CMK (cell line): ENCODE measurements around the gene RHNO1.
"Not testable (repeated sequence)": the region's sequence is repeated elsewhere in the genome, so short reads cannot be mapped to it uniquely, and the experiment has no call there.

Source experiments
- DNase-seq: peaks from one replicate; pipeline ENCODE4 v3.0.0-alpha.2; 2010; ENCODE audit warnings: low read depth

Gene RHNO1

GRCh38 chr12:2858944-2859421, 18.0 kb upstream of the RHNO1 start:
- DNase-seq = no peak

- DNase-seq = no peak
These were observed 16.9 kb upstream of the RHNO1 start for GRCh38 chr12:2860170-2860569.

GRCh38 chr12:2862876-2863275, 14.1 kb upstream of the RHNO1 start:
- no peak for DNase-seq

GRCh38 chr12:2863402-2863801, 13.6 kb upstream of the RHNO1 start:
- DNase-seq = not testable (repeated sequence)

GRCh38 chr12:2864198-2864597, 12.8 kb upstream of the RHNO1 start:
- no peak for DNase-seq

- DNase-seq = not testable (repeated sequence)
These were observed 7.9 kb upstream of the RHNO1 start for GRCh38 chr12:2868986-2869632.

- DNase-seq = no peak
These were observed 484 bp upstream of the RHNO1 start for GRCh38 chr12:2876431-2877046.

- no peak for DNase-seq
These were observed 1.1 kb downstream of the RHNO1 start for GRCh38 chr12:2877953-2878732.

GRCh38 chr12:2879853-2880252, 2.8 kb downstream of the RHNO1 start:
- no peak for DNase-seq

- no peak for DNase-seq
These were observed 7.8 kb downstream of the RHNO1 start for GRCh38 chr12:2884810-2885209.

GRCh38 chr12:2886768-2887450, 9.9 kb downstream of the RHNO1 start:
- DNase-seq = no peak

- no peak for DNase-seq
These were observed 13.0 kb downstream of the RHNO1 start for GRCh38 chr12:2890001-2890387.

GRCh38 chr12:2890388-2891239, 13.6 kb downstream of the RHNO1 start, which contains the start of gene TULP3:
TSS of gene TULP3 (plus strand) at chr12:2890891. CDS start at chr12:2890948, 57 bp downstream.
- peak; percentile 85 for DNase-seq

GRCh38 chr12:2891240-2892053, 14.4 kb downstream of the RHNO1 start:
- no peak for DNase-seq

GRCh38 chr12:2892246-2892645, 15.2 kb downstream of the RHNO1 start:
- no peak for DNase-seq

GRCh38 chr12:2893007-2893406, 16.0 kb downstream of the RHNO1 start:
- no peak for DNase-seq

GRCh38 chr12:2895051-2895451, 18.0 kb downstream of the RHNO1 start:
- no peak for DNase-seq

GRCh38 chr12:2895511-2895910, 18.5 kb downstream of the RHNO1 start:
- no peak for DNase-seq

GRCh38 chr12:2897418-2897817, 20.4 kb downstream of the RHNO1 start:
- no peak for DNase-seq

- no peak for DNase-seq
These were observed 23.6 kb downstream of the RHNO1 start for GRCh38 chr12:2900642-2901041.
